NK-92 (cell line): ENCODE measurements around the gene PREX1.
"Not testable (repeated sequence)": the region's sequence is repeated elsewhere in the genome, so short reads cannot be mapped to it uniquely, and the experiment has no call there.

Experiments used
- DNase-seq: peaks from one replicate; lab custom pipeline; 2025; ENCODE audit not compliant: unreplicated experiment; lab: John Stamatoyannopoulos, UW

PREX1 gene, protein sequence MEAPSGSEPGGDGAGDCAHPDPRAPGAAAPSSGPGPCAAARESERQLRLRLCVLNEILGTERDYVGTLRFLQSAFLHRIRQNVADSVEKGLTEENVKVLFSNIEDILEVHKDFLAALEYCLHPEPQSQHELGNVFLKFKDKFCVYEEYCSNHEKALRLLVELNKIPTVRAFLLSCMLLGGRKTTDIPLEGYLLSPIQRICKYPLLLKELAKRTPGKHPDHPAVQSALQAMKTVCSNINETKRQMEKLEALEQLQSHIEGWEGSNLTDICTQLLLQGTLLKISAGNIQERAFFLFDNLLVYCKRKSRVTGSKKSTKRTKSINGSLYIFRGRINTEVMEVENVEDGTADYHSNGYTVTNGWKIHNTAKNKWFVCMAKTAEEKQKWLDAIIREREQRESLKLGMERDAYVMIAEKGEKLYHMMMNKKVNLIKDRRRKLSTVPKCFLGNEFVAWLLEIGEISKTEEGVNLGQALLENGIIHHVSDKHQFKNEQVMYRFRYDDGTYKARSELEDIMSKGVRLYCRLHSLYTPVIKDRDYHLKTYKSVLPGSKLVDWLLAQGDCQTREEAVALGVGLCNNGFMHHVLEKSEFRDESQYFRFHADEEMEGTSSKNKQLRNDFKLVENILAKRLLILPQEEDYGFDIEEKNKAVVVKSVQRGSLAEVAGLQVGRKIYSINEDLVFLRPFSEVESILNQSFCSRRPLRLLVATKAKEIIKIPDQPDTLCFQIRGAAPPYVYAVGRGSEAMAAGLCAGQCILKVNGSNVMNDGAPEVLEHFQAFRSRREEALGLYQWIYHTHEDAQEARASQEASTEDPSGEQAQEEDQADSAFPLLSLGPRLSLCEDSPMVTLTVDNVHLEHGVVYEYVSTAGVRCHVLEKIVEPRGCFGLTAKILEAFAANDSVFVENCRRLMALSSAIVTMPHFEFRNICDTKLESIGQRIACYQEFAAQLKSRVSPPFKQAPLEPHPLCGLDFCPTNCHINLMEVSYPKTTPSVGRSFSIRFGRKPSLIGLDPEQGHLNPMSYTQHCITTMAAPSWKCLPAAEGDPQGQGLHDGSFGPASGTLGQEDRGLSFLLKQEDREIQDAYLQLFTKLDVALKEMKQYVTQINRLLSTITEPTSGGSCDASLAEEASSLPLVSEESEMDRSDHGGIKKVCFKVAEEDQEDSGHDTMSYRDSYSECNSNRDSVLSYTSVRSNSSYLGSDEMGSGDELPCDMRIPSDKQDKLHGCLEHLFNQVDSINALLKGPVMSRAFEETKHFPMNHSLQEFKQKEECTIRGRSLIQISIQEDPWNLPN (N-terminal part only)

GRCh38 chr20:48827855-48828733, at the start of gene PREX1:
Gene PREX1 (minus strand): TSS chr20:48827999. CDS start chr20:48827860, 139 bp downstream.
- no peak for DNase-seq

- no peak for DNase-seq
Measured at GRCh38 chr20:48877304-48877703, 49.5 kb upstream of the PREX1 start.

DNA sequence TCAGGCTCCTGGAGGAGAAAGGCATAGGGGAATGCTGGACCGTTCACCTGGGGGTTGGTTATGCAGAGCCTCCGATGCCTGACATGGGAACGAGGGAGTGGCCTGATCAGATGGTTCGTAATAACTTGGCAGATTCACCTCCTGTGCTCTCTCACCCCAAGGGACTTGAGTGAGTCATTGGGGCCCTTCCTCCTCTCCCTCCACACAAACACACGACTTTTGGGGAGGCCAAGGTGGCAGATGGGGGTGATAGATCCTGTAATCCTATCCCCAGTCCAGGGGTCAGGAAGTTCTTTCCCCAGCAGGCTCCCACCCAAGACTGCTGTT, 48.1 kb upstream of the PREX1 start:
- no peak for DNase-seq

GRCh38 chr20:48875233-48875913, 47.6 kb upstream of the PREX1 start:
- DNase-seq = no peak

- not testable (repeated sequence) for DNase-seq
Measured at GRCh38 chr20:48869442-48869841, 41.6 kb upstream of the PREX1 start.

DNA sequence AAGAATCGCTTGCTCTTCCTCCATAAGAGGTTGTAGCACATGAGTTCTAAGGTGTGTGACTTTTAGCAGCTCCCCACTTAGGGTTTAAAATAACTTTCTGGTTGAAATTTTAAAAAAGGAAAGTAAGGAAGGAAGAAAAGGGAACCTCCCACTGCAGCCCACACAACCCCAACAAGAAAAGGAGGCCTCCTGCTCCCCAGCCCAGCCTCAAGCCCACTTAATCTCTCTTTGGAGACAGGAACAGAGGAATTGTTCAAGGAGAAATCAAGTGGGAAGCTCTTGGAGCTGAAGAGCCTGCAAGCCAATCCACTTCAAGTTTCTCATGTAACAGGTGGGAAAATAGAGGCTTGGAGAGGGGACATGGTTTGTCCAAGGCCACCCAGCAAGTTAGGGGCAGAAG, 39.1 kb upstream of the PREX1 start:
- DNase-seq = no peak

DNA sequence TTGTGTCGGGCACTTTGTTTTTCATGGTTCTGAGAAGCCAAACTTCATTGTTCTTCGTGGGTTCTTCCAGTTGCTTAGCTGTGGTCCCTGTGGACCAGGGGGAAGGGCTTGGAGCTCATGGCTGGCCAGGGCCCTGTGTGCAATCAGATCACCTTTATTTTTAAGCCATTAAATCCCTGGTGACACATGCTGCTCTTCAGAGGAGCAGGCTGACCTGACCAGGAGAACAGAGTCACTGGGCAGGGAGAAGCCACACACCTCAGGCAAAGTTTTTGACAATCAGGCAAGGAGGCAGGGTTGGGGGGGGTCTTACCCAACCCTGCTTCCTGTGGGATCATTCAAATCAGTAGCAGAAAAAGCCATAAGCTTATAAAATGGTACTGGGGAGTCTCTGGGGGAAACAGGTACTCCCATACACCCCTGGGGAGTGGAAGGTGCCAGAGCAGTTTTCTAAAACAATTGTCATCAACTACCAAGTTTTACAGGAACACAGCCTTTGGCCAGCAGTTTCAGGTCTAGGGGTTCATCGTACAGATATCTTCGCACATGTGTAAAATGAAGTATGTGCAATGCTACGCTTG, 37.0 kb upstream of the PREX1 start:
- no peak for DNase-seq

DNA sequence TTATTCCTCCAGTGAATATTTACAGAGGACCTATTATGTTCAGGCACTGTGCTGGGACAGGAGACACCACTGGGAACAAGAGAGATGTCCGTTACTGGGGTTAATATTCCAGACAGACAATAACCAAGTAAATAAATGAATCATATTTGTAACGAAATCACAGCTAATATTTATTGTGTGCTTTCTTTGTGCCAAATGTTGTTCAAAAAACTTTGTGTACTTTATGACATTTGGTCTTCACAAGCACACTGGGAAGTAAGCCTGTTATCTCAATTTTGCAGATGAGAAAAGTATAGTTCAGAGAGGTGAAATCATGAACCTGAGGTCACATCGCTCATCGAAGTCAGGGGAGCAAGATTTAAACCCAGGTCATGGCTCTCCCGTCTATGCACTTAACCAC, 36.5 kb upstream of the PREX1 start:
- DNase-seq = no peak

- DNase-seq = no peak
Measured at GRCh38 chr20:48862279-48862678, 34.5 kb upstream of the PREX1 start.

DNA sequence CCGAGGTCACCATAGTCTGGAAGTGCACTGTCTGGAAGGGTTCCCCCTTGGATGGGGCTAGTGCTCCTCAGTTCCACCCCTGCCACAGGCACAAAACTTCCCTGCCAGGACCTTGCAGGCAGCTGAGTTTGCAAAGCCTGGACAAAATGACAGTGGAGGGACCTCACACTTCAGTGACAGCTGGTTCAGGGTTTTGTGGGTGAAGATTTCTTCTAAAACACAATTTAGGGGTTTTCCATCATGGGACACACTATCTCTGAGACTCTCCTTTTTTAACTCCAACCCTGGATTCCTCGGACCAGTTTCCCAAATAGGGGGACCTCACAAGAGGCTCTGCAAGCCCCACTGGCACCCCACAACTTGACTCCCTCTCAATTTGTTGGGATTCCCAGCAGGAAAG, 33.6 kb upstream of the PREX1 start:
- no peak for DNase-seq

DNA sequence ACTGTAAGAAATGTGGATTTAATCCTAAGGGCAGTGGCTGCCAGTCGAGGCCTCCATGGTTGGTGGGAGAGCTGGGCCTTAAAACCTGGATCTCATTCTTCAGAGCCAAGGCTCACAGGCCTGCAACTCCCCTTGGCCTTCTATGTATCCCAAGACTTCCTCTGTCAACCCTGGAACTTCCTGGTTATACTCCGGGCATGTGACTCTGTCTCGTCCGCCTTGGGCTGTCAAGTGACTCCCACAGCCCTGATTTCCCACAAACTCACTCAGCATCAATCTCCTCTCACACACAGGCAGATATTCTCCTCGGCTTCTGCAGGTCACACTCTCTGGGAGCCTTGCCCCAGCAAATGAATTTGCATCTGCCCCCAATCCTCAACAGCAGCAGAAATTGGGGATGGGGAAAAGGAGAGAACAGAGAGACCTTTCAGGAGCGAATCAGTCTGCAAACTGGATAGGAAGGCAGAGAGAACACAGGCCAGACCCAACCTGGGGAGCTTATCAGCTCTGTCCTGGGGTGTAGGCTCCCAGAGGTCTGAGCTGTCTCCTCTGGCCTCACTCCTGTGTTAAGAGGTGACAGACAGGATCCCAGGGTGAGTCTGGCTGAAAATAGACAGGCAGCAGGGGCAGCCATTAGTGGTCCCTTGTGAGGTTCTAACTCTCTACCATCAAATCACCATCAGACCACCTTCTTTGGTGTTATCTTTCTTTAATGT, 30.4 kb upstream of the PREX1 start:
- DNase-seq = no peak

DNA sequence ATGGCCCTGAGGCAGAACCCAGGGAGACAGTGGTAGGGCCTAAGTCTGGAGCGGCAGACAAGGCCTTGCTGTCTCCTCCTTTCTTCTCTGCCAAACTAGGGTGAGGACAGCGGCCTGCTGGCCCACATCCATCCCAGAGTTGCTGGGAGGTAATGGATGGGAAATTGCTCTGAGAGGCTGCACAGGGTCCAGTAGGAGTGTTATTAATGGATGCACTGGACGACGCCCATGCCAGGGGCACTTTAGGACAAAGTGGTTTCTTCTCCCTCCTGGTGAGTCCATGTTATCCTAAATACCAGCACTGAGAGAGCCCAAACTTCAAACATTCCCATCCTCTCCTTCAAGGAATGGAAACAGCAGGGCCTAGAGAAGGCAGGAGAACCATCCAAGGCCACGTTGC, 28.3 kb upstream of the PREX1 start:
- no peak for DNase-seq

GRCh38 chr20:48855046-48855445, 27.2 kb upstream of the PREX1 start:
- DNase-seq = no peak

DNA sequence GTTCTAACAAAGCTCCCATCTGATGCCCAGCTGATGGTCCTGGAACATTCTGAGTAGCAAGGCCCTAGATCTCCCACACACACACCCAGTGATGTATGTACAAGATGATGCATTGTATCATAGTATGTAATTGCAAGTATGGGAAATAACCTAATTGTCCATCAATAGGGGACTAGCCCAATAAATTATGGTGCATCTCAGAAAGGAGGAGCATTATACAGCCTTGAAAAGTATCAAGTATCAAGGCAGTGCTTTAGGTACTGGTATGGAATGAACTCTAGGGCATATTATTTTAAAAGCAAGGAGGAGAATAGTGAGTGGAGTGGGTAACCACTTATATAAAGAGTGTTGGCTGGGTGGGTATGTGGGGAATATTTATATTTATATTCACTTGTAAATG, 24.8 kb upstream of the PREX1 start:
- DNase-seq = no peak

- DNase-seq = no peak
Measured at GRCh38 chr20:48851579-48851978, 23.8 kb upstream of the PREX1 start.

DNA sequence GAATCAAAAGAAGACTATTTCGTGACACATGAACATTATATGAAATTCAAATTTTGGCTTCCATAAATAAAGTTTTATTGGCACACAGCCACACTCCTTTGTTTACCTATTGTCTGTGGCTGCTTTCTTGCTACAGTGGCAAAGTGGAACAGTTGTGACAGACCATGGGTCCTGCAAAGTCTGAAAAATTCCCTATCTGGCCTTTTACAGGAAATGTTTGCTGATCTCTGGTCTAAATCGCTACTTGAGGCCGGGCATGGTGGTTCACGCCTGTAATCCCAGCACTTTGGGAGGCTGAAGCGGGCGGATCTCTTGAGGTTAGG, 23.1 kb upstream of the PREX1 start:
- DNase-seq = no peak

DNA sequence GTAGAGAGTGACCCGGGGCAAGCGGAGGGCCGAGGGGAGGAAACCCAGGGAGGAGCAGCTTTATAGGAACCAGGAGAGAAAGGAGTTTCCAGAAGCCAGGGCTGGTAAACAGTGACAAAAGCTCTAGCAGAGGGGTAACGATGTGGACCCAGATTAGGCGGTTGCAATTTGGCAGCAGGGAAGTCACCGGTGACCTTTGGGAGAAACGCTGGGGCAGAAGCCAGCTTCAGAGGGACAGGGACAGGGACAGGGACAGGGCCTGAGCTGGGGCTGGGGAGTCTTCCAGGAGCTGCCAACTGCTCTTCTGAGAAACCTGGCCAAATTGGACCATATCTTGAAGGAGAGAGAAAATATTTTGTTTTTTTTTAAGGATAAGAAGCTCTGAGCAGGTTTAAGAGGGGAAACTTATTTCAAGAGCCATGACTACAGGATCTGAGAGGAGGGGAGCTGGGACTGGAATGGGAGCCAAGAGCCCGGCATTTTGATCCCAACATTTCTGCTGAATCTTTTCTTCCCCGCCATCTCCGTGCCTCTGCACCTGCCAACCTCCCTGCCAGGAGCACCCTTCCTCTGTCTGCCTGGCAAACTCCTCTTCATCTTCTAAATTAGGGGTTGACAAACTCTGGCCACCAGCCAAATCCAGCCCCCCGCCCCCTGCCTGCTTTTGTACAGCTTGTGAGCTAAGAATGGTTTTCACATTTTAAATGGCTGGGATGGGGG, 22.6 kb upstream of the PREX1 start:
- no peak for DNase-seq

DNA sequence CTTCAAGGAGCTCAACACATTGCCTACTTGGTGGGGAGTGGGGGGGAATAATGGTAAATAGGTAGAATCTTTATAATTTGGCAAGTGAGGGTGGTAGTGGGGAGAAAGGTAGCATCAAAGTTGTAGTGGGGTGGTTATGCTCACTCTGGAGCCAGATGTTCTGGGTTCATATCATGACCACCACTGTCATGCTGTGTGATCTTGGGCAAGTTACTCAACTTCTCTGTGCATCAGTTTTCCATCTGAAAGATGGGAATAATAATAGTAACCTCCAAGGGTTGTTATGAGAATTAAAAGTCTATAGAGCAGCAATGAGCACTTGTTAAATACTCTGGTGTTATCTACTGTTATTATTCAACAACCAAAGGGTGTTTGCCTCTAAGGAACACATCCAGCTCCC, 22.0 kb upstream of the PREX1 start:
- no peak for DNase-seq
